HG02884 (cell line): ENCODE measurements around the gene GRIA1.

Source experiments
- ATAC-seq: cut with Tn5 transposase; IDR thresholded peaks from one replicate; pipeline ENCODE4 v1.9.1; 2021; ENCODE audit warnings: mild to moderate bottlenecking, moderate library complexity; ENCODE audit not compliant: unreplicated experiment

Gene GRIA1

DNA sequence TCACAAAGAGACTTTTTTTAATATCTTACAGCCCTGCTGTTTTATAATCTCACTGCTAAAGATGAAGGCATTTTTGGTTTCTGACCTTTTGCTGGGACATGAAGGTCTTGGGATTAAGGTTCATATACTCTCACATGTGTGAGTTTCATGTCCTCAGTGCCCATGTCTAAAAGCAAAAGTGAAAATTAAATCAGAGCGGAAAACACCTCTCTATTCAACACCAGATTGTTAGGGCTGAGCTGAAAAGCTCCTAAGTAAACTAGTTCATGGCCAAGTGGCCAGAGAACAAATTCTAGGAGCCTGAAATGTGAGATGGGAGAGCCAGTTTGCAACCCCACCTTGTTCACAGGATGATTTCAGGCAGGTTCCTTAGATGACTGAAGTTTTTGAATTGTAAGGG lies 110.9 kb downstream of the GRIA1 start:
- ATAC-seq, result peak; percentile 84

DNA sequence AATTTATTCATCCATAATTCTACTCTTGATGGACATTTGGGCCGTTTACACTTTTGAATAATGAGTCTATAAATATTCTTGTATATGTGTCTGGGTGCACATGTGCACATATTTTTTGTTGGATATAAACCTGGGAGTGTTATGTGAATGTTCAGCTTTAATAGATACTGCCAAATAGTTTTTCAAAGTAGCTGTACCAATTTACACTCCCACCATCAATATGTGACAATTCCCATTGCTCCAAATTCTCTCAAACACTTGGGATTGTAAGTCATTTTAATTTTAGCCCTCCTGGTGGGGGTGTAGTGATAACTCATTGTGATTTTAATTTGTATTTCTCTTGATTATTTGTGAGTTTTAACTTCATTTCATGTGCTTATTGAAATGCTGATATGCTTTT lies 114.9 kb downstream of the GRIA1 start:
- ATAC-seq, result no peak

DNA sequence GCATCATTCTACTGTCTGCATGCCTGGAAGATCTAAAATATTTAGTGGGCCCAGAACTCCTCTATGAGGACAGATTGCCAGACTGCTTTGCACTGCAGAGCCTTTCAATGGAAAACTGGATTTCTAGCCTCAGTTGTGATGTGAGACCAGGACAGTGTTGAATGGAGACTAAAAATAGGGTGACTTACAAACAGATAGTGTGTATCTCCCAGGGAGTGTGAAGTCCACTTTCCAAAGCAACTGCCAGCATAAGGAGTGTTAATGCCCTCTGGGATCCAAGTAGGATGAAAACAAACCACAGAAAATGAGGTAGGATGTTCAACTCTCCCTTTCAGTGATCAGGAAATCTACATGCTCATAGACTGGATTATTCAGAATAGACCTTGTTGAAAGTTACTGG lies 119.5 kb downstream of the GRIA1 start:
- no peak for ATAC-seq

DNA sequence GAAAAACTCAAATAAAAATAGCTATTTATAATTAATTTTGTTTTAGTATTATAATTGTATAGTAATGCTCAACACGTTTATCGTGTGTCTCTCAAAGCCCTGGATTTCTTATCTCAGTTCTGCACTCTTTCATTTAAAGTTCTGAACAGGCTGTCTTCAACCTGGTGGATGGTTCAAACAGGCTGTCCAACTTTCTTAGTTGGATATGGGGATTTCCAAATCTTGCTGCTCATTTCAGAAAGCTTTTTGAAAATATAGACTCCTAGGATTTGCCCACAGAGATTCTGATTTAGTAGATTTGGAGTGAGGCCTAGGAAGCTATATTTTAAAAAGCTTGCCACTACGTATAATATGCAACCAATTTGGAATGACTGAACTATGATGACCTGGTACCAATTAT lies 120.3 kb downstream of the GRIA1 start:
- no peak for ATAC-seq

DNA sequence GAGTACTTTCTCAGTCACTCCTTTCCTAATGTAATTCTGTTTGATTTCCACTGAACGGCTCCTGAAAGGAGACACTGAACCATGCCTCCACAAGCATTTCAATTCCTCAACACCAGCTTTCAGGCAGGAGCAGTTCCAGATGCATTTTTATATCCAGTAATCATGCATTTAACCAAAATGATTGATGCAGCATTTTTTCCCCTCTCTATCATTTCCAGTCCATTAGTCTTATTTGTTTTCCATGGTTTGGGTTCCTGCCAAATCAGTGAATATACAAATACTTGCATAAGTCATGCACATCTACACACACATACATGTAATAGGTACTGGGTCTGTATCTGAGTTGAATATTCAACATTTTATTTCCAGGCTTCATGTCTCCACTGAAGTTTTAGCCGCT lies 122.7 kb downstream of the GRIA1 start:
- ATAC-seq, result no peak

DNA sequence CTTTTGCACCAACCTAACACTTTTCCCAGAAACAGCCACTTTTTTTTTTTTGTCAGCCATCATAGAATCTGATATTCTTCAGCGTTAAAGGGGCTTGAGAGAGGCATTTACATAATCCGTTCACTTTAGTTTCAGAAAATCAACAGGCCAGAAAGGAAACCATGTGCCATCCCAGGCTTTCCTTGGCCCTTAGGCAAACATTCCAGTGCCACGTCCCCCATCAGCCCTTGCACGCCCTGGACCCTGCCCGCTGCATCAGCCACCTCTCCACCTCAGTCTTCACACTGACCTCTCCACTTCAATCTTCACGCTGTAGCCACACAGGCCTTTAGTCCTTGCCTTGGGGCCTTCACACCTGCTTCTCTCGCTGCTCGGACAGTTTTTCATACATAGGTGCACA lies 123.2 kb downstream of the GRIA1 start:
- ATAC-seq, result no peak

DNA sequence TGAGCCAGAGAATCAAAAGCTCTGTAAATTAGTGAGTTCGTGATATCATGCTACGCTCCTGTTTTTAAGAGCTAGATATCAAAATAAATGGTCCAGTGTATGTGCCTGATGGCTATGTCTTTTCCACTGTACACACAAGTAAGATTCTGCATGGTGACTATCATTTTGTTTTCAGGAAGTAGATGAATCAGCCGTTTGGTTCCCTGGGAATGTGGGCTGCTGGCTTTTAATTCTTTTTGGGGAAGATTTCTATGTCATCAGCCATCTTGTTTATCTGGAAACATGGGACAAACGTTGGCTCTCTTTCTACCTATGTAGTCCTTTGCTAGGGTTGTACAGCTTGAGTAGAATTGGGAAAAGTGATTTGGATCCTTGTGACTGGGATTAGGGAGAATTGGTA lies 126.7 kb downstream of the GRIA1 start:
- no peak for ATAC-seq

DNA sequence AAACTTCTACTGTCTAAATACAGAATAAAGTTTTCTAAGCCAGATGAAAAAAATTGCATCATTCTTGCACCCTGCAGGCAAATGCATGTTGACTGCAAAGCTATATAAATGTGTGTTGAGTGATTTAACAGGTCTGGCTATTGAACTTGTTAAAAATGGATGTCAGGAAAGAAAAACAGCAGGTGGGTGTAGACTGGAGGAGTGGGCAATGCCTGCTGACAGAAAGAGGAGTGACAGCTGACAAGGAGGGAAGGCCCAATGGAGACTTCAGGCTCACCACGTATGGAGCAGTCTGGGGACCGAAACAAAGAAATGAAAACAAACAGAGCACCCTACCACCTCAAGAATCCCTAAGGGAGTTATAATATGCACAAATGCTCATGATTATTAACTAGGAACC lies 127.8 kb downstream of the GRIA1 start:
- no peak for ATAC-seq

DNA sequence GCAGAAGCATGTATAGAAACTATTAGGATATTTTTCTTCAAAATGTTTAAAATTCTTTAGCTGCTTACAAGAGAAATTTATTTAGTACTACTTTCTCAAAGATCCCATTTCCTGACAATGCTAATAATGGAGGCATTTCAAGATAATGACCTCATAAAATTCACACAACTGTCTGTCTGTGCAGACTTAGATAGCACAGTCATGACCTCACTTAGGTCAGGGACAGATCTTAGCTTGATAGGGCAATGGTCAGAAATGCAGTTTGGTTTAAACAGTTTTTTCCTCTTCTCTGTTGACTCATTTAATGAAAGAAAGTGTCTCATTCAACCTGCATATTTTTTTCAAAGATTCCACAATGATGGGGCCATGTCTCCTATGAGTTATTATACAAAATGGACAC lies 128.4 kb downstream of the GRIA1 start:
- no peak for ATAC-seq

DNA sequence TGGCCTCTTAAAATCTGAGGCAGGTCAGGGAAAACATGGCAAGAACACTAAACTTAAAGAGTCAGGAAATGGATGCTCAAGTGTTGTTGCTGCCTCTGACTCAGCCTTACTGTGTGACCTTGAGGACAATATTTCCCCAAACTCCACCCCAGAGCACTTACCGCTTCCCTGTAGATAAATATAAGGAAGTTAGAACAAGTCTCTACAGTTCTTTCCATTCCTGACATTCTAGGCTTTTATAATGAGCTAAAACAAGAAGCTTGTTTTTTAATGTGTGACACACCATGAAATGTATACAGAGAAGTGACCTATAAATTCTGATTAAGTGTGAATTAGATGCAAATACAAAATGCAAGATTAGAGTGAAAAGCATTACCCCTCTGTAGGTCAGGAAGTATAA lies 129.3 kb downstream of the GRIA1 start:
- no peak for ATAC-seq

DNA sequence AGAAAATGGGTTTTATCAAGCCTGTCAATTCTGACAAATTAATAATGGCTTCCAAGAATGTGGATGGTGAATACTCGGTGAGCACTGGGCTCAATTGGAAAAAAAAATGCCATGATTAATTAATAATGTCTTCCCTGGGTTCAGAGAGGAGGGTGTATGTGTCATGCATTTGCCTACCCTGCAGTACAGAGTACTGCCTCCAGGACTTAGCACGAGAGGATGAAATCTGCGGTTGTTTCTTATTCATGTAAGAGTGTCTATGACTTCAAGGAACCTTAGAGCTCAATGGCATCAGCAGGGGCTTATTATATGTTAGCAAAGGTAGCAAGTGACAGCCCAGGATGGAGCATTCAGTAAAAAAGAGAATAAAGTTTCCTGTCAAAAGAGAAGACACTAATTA lies 132.7 kb downstream of the GRIA1 start:
- ATAC-seq, result no peak

DNA sequence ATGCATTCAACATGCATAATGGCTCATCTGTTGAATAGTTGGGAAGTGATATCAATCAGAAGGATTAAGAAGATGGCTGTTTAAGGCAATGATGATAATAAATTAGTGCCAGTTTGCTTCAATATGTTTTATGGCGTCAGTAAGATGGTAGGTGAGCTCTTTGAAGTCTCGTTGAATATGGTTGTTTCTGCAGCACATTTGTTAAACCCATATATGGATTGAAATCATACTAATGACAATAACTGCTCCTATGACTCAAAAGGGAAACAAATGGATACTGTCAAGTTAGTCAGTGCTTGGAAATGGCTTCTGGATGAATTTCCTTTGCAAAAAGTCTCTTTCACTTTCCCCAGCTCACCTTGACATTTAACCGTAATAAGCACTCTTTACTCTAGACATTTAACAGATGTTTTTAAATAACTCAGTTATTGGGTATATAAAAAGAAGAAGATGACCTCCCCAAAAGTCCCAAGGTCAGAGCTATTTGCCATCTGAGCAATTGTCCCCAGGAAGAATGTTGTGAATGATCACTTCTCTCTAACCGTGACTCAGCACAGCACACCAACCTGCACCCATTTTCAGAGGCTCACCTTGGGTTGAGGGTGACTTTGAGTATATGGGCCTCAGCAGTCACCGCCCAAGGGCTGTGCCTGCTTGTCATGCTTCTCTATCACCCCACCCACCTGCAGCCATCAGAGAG lies 133.4 kb downstream of the GRIA1 start:
- no peak for ATAC-seq

DNA sequence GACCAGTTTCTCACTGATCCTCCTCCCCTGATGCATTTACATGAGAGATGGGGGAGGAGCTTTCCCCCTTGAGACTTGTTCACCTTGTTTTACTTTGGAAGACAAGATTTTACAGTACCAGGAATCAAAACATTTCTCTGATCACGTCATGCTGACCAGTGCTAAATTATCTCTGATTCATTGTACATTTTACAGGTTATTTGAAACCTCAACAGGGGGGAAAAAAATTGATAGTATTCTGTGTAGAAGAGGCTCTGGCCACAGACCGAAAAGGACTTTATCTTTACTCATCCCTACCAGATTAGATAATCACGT lies 133.9 kb downstream of the GRIA1 start:
- ATAC-seq, result no peak

DNA sequence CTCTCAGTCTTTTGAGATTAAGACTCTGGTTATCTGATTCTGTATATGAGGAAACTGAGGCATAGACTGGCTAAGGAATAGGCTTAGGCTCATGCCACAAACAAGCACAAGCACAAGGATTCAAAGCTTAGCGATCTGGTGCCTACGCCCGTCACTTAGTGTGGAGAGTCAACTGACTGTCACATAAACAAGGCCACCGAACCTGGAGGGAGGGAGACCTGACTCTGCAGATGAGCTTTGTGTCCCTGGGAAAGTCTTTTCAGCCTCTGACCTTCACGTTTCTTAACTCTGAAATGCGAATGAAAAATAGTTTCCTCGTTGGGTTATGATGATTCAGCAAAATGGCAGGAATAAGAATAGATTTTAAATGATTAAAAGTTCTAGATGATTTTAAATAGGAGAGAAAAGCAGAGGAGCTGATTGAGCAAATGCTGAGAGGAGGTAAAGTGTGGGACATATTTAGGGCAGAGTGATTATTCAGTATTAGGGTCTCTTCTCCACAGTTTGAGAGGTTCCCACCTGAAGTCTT lies 135.4 kb downstream of the GRIA1 start:
- ATAC-seq, result no peak

DNA sequence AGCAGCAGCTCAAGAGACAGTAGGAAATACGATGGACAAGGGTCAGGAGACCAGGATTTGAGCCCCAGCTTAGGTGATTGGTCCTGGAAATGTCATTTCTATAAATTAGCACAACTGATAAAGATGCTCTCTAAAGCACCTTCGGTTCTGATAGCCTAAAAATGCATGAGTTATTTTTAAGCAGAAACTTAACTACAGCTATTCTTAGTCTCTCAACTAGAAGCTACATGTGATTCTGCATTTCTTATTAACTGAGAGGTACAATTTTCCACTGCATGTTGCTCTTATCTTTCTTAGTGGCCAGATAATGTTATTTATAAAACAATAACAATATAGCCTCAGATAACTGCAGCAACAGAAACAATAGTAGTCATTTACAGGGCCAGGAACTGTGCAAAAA lies 136.4 kb downstream of the GRIA1 start:
- no peak for ATAC-seq

DNA sequence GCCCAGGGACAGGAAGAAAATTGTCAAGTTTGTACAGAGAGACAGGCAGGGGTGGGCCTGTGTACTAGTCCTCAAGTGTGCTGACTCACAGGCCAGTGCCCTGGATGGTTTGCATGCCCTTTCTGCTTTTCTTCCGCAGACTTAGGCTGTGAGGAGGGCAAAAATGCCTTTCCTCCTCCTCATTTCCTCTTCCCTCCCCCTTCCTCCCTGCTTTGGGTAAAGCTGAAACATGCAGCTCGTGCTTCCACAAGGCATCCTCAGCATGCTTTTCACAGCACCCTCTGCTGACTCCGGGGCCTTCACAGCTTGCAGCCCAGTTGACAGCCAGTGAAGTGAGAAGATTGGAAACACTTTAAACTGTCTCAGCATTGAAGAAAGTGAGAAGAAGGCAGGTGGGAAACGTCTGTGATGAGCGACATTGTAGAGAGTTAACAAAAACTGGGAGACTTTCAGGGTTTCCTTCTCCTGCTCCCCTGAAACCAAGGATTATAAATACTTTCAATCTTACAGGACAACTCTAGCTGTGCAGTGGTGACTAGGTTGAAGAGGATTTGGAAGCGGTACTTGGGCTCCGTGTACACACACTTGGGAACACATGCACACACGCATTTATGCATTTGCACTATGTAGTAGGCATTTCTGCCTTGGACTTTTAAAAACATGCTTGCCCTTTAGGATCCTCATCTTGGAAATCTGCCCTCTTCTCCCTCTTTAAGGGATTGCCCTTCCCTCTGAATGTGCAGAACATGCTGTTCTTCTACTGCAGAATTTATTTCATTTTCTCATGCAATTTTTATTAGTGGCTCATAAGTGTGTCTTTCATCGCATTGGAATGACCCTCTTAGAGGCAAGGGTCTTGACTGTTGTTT lies 138.8 kb downstream of the GRIA1 start:
- no peak for ATAC-seq

DNA sequence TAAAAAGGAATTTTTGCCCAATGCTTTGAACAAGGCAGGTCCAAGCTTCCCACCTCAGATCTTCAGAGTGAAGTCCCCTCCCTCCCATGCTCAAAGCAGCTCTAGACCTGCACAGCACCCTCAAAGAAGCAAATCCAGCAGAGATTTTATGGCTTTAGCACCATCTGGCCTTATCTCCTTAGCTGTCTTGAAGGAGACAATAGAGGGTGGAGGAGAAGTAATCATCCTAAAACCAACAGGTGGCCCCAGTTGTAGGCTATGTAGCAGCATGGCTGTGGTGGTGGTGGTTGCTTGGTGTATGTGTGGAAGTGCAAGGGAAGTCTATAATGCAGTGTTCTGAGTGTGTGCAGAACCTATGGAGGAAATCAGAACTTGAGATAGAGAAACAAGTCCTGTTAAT lies 140.1 kb downstream of the GRIA1 start:
- ATAC-seq, result no peak

DNA sequence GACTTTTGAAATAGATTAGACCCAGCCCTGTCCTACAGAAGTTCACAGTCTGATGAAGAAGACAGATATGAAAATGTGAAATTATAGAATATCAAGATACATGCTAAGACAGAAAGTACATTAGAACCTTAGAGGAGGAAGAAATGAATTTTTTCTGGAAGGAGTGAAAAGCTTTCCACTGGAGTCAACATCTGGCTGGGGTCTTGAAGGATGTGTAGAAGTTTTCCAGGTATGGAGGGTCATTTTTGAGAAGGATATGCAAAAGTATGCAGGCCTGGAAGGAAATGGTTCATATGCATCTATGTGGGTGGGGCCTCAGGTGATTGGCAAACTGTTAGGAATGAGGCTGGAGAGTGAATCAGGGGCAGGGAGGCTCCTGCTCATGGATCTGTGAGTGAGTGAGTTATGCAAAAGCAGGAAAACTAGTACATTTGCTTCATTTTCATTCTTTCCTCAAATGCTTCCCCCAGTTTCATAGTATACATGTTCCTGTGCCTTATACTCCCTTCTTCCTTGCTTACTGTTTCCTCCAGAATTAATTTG lies 142.3 kb downstream of the GRIA1 start:
- no peak for ATAC-seq

DNA sequence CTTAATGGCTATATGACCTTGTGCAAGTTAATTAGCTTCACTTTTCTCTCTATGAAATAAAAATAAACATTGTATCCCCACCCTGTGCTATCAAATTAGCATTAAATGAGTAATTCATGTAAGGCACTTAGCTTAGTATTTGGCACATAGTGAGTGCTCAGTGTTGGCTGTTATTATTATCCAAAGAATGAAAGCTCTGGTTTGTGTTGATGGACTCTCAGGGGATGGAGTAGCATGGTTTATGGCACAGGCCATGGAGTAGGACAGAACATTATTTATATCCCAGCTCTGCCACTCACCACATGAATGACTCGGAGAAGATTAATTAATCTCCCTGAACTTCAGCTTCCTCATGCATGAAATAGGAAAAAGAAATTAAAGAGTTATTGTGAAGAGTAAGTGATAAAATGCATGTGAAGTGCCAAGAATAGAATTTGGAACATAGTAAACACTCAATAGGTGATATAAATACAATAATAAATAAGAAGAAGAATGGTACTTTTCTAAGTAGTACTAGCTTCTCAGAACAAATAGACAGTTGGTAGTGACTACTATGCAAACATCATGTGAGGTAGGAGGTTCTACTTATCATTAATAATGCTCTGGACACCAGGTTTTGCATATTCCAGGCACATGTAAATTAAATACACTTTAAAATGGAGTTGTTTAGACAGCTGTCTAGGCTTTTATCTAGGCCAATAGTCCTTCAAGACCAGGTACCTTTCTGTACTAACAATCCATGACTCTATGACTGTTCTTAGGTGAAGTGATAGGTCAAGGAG lies 146.4 kb downstream of the GRIA1 start:
- no peak for ATAC-seq

DNA sequence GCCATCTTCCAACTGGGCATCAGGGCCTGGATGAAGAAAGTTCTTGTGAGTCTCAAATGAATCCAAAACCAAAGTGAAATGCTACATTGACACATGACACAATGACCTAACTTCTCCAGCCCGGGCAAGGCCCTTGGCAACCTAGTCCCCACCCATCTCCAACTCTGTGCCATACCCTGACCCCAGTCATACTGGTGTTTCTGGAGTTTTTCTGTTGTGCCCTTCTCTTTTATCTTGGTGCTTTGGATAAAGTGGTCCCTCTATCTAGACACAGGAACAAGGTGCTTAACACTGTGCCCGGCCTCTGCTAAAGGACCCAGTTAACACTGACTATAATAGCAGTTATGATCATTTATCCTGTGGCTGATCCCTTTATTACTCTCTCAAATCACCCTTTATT lies 149.8 kb downstream of the GRIA1 start:
- no peak for ATAC-seq

DNA sequence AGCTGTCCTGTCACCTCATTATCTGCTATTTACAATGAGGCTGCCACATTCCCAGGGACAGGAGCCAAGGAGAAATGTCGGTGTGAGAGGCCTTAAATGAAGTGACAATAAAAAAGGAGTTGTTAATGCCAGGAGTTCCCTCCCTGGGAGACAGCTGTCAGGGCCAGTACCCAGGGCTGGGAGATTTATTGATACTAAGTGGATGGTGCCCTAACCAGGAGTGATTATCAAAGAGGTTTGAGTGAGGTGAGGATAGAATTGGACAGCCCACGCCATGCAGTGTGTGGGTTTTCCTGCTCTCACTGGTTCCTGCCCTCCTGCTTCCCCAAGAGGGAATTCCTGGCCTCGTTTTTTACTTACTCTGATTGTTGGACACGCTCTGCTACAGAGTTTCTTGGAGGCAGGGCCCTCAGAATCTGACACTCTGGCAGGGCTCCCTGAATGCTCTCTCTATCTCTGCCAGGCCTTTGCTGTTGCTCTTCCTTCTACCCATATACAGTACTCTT lies 150.8 kb downstream of the GRIA1 start:
- no peak for ATAC-seq
